HG03457 (cell line): ENCODE measurements around the gene DBI.

Source experiments
- ATAC-seq: cut with Tn5 transposase; IDR thresholded peaks from one replicate; pipeline ENCODE4 v1.9.1; 2021; ENCODE audit warnings: moderate number of reproducible peaks; ENCODE audit not compliant: unreplicated experiment

Gene DBI

GRCh38 chr2:119366649-119367471, at the start of gene DBI, which contains the start of gene C2orf76:
Gene DBI, plus strand, starts transcription at chr2:119366977. Its CDS starts 75 bp downstream, at chr2:119367052.
Gene C2orf76, minus strand, starts transcription at chr2:119366834. Its CDS starts 26,875 bp downstream, at chr2:119339959.
- ATAC-seq: peak; percentile 95

- no peak for ATAC-seq
Measured at GRCh38 chr2:119317554-119317953, 49.2 kb upstream of the DBI start.

GRCh38 chr2:119319593-119319992, 47.2 kb upstream of the DBI start:
- no peak for ATAC-seq

DNA sequence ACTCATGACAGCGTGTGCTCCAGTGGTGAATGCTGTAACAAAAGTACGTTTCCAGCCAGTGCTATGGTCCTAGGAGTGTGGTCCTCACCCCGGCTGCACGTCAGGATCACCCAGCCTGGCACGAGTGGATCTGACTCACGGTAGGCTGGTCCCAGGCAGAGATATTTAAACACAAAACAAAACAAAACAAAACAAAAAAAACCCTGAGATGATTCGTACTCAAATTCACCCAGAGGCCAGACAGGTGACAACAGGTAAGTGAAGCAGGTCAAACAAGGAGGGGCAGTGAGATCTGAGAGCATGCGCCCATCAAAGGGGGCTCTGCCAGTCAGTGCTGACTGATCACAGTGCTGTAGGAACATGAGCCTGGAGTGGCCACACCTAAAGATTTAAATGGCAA, 43.3 kb upstream of the DBI start:
- ATAC-seq: no peak

DNA sequence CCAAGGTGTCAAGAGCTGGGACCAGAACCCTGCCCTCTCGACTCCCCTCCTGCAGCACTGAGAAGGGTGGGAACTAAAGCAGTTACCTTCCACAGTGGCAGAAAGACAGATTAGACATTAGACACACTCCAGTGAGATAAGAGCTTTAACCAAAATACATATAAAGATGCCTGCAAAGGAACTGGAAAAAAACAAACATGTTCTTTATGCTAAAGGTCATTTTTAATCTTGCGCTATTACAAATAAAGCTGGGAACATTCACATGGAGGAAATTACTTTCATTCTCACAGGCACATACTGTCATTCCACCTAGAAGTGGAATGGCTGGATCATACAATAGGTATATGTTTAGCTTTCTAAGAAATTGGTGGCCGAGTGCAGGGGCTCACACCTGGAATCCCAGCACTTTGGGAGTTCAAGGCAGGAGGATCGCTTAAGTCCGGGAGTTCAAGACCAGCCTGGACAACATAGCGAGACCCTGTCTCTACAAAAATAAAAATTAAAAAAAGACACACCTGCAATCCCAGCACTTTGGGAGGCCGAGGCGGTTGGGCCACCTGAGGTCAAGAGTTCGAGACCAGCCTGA, 42.0 kb upstream of the DBI start:
- ATAC-seq: no peak

GRCh38 chr2:119326938-119327337, 39.8 kb upstream of the DBI start:
- no peak for ATAC-seq

- no peak for ATAC-seq
Measured at GRCh38 chr2:119327431-119327830, 39.3 kb upstream of the DBI start.

GRCh38 chr2:119332953-119333352, 33.8 kb upstream of the DBI start:
- no peak for ATAC-seq

- no peak for ATAC-seq
Measured at GRCh38 chr2:119333360-119333759, 33.4 kb upstream of the DBI start.

DNA sequence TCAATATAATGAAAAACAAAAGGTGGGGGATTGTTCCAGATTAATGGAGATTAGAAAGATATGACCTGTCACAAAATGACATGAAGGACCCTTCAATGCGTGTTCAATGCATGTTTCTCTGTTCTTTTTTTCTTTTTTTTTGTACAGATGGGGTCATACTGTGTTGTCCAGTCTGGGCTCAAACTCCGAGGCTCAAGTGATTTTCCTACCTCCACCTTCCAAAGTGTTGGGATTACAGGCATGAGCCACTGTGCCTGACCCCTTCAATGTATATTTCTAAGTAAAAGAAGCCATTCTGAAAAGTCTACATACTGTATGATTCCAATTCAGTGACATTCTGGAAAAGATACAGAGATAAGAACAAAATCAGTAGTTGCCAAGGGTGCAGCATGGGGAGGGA, 32.9 kb upstream of the DBI start:
- no peak for ATAC-seq

DNA sequence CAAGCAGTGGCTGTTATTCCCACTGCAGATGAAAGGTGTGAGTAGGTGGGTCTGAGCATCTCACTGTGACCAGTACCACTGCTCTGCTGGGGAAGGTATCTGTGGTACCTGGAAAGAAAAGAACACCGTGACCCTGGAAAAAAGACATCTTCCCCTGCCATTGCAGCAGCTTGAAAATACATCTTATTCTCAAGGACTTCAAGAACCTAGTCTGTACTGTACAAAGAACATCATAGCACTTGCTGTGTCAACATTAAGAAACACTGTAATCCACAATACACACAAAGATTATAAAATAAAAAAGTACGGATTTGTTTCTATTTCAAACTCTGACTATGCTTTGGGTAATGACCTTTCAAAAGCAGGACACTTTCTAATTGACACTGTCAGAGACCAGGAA, 29.0 kb upstream of the DBI start:
- no peak for ATAC-seq

- no peak for ATAC-seq
Measured at GRCh38 chr2:119338272-119338671, 28.5 kb upstream of the DBI start.

DNA sequence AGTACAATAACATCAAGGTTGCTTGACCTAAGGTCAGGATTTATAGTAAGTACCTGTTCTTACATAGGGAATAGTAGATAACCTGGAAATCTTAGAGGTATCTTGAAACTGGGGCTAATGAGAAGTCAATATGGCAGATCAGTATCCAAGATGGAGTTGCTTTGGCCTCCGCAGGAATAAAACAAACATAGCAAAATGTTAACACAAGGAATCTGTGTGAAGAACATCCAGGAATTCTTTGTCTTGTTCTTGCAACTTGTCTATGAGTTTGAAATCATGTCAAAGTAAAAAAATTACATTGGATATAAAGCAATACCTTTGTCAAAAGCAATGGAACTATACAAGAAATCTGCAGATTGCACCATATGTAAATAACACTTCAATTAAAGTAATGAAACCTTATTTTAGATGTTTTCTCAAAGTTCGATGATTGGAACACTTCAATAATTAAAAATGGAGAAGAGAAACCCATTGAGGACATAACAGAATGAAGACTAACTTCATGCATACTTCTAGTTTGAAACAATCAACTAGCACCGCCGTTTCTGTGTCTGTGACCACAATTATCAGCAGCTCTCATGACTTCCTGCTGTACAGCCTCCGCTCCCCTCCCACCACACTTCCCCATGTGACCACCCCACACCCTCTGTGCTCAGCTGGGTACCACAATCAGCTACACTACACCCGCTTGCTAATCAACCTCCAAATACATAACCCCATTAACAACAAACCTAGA, 27.8 kb upstream of the DBI start:
- peak; percentile 89 for ATAC-seq

DNA sequence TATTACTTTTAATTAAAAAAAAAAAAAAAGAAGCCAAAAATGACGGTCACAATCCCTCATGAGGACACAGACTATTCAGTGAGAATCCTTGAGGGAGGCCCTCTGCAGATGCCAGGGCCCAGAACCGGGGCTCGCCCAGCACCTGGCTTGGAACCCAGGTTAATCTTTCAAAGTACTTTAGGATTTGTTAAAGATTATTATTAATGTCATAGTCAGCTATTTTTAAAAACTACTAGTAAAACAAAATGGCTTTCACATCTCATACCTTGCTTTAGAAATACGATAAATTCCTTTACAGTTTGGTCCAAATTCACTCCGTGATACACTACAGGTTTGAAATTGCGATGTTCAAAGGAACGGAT, 27.2 kb upstream of the DBI start:
- no peak for ATAC-seq

- no peak for ATAC-seq
Measured at GRCh38 chr2:119341684-119342083, 25.1 kb upstream of the DBI start.

GRCh38 chr2:119349289-119349688, 17.5 kb upstream of the DBI start:
- ATAC-seq: no peak

DNA sequence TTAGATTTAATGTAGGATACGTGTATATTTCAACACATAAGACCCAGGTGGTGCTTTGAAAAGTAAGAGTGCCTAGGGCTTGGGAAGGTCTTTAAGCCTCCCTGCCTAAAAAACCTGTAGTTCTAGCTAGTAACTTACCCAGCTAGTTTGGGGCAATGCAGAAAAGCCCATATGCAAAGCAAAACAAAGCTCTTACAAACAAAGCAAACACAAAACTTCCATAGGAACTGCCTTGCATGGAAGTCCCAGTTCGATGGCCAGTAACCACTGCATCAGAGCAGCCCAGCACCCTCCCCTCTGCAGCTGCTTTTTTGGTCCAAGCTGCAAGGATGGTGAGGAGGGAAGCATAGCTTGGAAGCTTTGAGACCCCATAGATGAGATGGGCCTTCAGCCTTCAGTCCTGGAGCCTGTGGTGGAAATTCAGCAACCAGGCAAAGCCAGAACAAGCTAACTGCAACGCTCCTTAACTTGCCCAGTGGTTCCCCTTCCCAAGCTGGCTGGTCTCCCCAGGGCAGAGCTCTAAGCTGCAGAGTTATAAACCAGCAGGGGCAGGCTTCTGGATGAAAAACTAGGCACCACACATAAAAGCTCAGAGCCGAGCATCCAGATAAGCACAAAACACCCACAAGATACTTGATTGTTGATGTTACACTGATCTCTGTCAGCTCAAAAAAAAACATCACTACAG, 16.3 kb upstream of the DBI start:
- ATAC-seq: no peak

DNA sequence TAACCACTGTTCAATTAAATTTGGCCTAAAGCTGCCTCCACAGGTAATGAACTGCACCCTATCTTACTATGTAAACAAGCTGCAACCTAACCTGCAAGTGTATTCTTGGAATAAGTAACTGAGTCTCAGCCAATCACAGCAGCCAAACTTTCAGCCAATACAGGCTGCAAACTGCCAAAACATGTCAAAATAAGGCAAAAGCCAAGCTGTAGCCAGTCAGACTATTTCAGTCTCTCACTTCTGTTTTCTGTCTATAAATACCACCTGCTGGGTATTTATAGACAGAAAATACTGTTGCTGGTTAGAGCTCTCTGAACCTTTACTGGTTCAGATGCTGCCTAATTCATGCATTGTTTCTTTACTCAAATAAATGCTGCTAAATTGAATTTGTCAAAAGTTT, 14.4 kb upstream of the DBI start:
- ATAC-seq: peak; percentile 88

DNA sequence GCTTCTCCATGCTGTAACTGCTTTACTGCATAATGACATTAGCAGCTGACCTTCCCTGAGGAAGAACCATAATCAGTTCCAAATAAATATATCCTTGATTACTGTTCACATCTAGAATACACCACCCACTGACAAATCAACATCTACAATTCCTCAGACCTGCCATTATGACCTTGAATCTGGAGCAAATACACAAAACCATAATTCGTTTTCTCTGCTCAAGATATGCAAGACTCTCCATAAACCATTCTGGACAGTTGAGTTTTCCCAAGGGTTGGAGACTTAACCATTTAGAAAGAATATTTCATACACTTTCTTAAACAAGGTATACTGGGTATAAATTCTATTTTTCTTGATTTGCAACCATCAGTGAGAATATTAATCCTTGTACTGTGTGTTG, 11.9 kb upstream of the DBI start:
- no peak for ATAC-seq

DNA sequence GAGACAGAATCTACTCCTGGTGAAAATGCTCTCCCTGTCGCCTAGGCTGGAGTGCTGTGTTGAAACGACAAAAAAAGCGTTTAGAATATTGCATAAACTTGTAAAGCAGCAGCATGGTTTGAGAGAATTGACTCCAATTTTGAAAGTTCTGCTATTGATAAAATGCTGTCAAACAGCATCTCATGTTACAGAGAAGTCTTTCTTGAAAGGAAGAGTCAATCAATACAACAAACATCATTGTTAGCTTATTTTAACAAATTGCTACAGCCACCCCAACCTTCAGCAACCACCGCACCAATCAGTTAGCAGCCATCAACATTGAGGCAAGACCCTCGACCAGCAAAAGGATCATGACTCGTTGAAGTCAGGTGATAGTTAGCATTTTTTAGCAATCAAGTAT, 7.0 kb upstream of the DBI start:
- no peak for ATAC-seq

GRCh38 chr2:119360423-119360966, 6.3 kb upstream of the DBI start:
- ATAC-seq: no peak
